Neural progenitor cell (in vitro differentiated cells): ENCODE data around the gene ASB9. TPM values are rescaled to one million over a fixed set of nuclear protein-coding genes. Genes with fewer than 3 reads are reported as not detected.

Source experiments
- DNase-seq: peaks from one replicate; pipeline ENCODE4 v3.0.0-alpha.2; 2016; ENCODE audit warnings: low spot score
- H2AFZ ChIP-seq: fragments of 200-600 bp; sonication (generic); replicated peaks from 2 replicates; pipeline ENCODE4 v1.6.1; 2016; ENCODE audit warnings: antibody characterized with exemption
- H3F3A ChIP-seq: fragments of 200-600 bp; sonication (generic); 2 replicates; pipeline ENCODE4 v1.6.1; 2016; ENCODE audit warnings: antibody characterized with exemption, low read depth
- H3K27ac ChIP-seq: fragments of 200-600 bp; sonication (generic); 2 replicates; pipeline ENCODE4 v1.5.1; 2016; ENCODE audit warnings: mild to moderate bottlenecking
- H3K27me3 ChIP-seq: fragments of 200-600 bp; sonication (generic); 2 replicates; pipeline ENCODE4 v1.6.1; 2016; ENCODE audit warnings: mild to moderate bottlenecking, moderate library complexity
- H3K36me3 ChIP-seq: fragments of 200-600 bp; sonication (generic); 2 replicates; pipeline ENCODE4 v1.5.1; 2016
- H3K4me1 ChIP-seq: fragments of 200-600 bp; sonication (generic); 2 replicates; pipeline ENCODE4 v1.6.1; 2016; ENCODE audit warnings: mixed run types
- H3K4me2 ChIP-seq: fragments of 200-600 bp; sonication (generic); 2 replicates; pipeline ENCODE4 v1.6.1; 2016
- H3K4me3 ChIP-seq: fragments of 200-600 bp; sonication (generic); 2 replicates; pipeline ENCODE4 v1.5.1; 2016
- H3K79me2 ChIP-seq: fragments of 200-600 bp; sonication (generic); 2 replicates; pipeline ENCODE4 v1.6.1; 2016; ENCODE audit warnings: low read depth
- H3K9ac ChIP-seq: fragments of 200-600 bp; sonication (generic); 2 replicates; pipeline ENCODE4 v1.6.1; 2016
- H3K9me3 ChIP-seq: fragments of 200-600 bp; sonication (generic); 2 replicates; pipeline ENCODE4 v1.5.1; 2016; ENCODE audit warnings: low read depth
- H4K20me1 ChIP-seq: fragments of 200-600 bp; sonication (generic); 2 replicates; pipeline ENCODE4 v1.6.1; 2016; ENCODE audit warnings: low read depth
- H3K27ac Mint-ChIP-seq: 3 replicates; pipeline ENCODE4 v1.8.0; 2021; ENCODE audit warnings: mixed read lengths
- H3K27me3 Mint-ChIP-seq: 2 replicates; pipeline ENCODE4 v1.8.0; 2022; ENCODE audit warnings: low read depth, mild to moderate bottlenecking, inconsistent platforms, moderate library complexity, mixed read lengths; ENCODE audit not compliant: insufficient read depth
- H3K36me3 Mint-ChIP-seq: 3 replicates; pipeline ENCODE4 v1.8.0; 2021; ENCODE audit warnings: mixed read lengths
- H3K4me1 Mint-ChIP-seq: 3 replicates; pipeline ENCODE4 v1.8.0; 2021; ENCODE audit warnings: mixed read lengths
- H3K4me3 Mint-ChIP-seq: 3 replicates; pipeline ENCODE4 v1.8.0; 2021; ENCODE audit warnings: mild to moderate bottlenecking, moderate library complexity, mixed read lengths
- H3K9me3 Mint-ChIP-seq: 3 replicates; pipeline ENCODE4 v1.8.0; 2020; ENCODE audit warnings: mixed read lengths
- EZH2 ChIP-seq: fragments of 200-600 bp; sonication (generic); IDR thresholded peaks from 2 replicates; pipeline ENCODE4 v1.6.1; 2017; ENCODE audit warnings: antibody characterized with exemption, mild to moderate bottlenecking, moderate library complexity
- EZH2phosphoT487 ChIP-seq: fragments of 200-600 bp; sonication (generic); IDR thresholded peaks from 2 replicates; pipeline ENCODE4 v1.6.1; 2017; ENCODE audit warnings: antibody characterized with exemption
- total RNA-seq: library from RNA; depleted of rRNA; stranded (reverse); fragments of >200 nt; gene quantifications from 2 replicates; pipeline ENCODE4 v1.2.3, GENCODE V29; 2015; ENCODE audit warnings: low replicate concordance
- TF ChIP-seq, protein P1 (sequence below): fragments of 200-600 bp; sonication (generic); IDR thresholded peaks from 2 replicates; pipeline ENCODE4 v1.5.1; 2017; ENCODE audit warnings: antibody characterized with exemption, mild to moderate bottlenecking

The ASB9 gene
- total RNA-seq, 1 donor from 2014 or later, result 1.1 TPM

DNA sequence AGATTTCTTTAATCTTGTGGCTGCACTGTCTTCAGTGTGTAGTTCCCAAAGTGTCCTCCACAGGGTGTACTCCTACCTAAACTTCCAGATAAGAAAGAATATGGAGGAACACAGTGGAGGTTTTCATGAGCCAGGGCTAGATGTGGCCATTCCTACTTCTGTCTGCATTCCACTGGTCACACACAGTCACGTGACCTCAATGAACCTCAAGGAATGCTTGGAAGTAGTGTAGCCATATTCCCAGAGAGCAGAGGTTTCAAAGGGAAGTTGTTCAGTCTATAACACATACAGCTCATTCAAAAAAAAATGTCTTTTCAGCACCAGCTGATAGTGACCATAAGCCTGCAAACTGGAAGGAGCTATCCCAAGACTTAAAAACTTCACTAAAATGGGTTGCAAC lies 53.6 kb downstream of the ASB9 start:
- Histone ChIP-seq H3K4me2 (no peak overlapping the region), H3K79me2 (no peaks in the 10 kb centered on the region), H3K9ac (no peak overlapping the region), H4K20me1 (no peaks in the 10 kb centered on the region), H2AFZ (no peak overlapping the region), H3K4me3 (no peak overlapping the region), H3K27ac (no peak overlapping the region), H3K4me1 (no peaks in the 10 kb centered on the region), H3K36me3 (no peaks in the 10 kb centered on the region), H3K9me3 (no peaks in the 10 kb centered on the region), H3K27me3 (no peaks in the 10 kb centered on the region), H3F3A (no peaks in the 10 kb centered on the region)
- H3K27me3 Mint-ChIP-seq, result peaks cover 9% of the 10 kb centered on the region
- no peaks in the 10 kb centered on the region for H3K9me3 Mint-ChIP-seq
- TF ChIP-seq EZH2phosphoT487 (no peak), EZH2 (no peak)
- TF ChIP-seq, protein P1, sequence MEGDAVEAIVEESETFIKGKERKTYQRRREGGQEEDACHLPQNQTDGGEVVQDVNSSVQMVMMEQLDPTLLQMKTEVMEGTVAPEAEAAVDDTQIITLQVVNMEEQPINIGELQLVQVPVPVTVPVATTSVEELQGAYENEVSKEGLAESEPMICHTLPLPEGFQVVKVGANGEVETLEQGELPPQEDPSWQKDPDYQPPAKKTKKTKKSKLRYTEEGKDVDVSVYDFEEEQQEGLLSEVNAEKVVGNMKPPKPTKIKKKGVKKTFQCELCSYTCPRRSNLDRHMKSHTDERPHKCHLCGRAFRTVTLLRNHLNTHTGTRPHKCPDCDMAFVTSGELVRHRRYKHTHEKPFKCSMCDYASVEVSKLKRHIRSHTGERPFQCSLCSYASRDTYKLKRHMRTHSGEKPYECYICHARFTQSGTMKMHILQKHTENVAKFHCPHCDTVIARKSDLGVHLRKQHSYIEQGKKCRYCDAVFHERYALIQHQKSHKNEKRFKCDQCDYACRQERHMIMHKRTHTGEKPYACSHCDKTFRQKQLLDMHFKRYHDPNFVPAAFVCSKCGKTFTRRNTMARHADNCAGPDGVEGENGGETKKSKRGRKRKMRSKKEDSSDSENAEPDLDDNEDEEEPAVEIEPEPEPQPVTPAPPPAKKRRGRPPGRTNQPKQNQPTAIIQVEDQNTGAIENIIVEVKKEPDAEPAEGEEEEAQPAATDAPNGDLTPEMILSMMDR, result no peak
- H3K4me1 Mint-ChIP-seq, result no peaks in the 10 kb centered on the region
- DNase-seq, result no peak
- no peaks in the 10 kb centered on the region for H3K36me3 Mint-ChIP-seq
- no peak overlapping the region for H3K4me3 Mint-ChIP-seq
- no peak overlapping the region for H3K27ac Mint-ChIP-seq

DNA sequence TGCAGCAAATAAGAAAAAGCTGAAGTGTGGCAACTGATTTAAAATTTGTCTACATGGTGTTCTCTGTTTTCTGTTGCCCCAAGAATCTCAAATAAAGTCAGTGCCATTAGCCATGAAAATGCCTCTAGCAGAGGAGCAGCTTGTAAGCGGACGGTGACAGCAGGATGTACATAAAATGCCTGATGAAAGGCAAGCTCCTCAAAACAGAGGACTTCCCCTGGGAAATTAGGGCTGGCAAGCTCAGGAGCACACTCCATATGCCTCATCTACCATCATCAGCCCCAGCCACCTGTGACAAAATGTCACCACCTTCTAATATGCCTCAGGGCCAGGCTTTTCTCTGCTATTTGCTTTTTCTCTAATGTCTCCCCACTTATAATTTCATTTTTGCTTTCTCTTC lies 54.5 kb downstream of the ASB9 start:
- Mint-ChIP-seq H3K9me3 (no peaks in the 10 kb centered on the region), H3K27me3 (peaks cover 8% of the 10 kb centered on the region), H3K4me3 (no peak overlapping the region), H3K27ac (no peak overlapping the region), H3K36me3 (no peaks in the 10 kb centered on the region), H3K4me1 (no peaks in the 10 kb centered on the region)
- no peak overlapping the region for H3K9ac ChIP-seq
- no peaks in the 10 kb centered on the region for H3K27me3 ChIP-seq
- DNase-seq, result no peak
- H4K20me1 ChIP-seq, result no peaks in the 10 kb centered on the region
- H3K4me2 ChIP-seq, result no peak overlapping the region
- H3K79me2 ChIP-seq, result no peaks in the 10 kb centered on the region
- H3F3A ChIP-seq, result no peaks in the 10 kb centered on the region
- TF ChIP-seq EZH2, result no peak
- TF ChIP-seq, protein P1, result no peak
- TF ChIP-seq EZH2phosphoT487, result no peak
- H3K36me3 ChIP-seq, result no peaks in the 10 kb centered on the region
- no peak overlapping the region for H3K27ac ChIP-seq
- H2AFZ ChIP-seq, result no peak overlapping the region
- H3K9me3 ChIP-seq, result no peaks in the 10 kb centered on the region
- H3K4me1 ChIP-seq, result no peaks in the 10 kb centered on the region
- H3K4me3 ChIP-seq, result no peak overlapping the region

DNA sequence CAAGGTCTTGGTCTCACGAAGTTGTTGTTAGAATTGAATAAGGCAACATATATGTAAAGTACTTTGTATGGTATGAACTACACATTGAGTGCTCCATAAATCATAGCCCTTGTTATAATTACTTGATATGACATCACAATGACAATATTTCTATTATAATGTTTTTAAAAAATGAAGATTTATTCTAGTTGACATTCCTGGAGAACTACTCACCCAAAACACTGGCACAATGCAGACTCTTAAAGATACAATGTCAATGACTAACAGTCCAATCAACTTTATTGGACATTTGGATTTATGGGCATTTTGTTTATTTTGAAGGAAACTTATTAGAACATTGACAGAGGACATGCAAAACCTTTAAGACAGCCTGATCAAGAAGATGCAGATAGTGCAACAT lies 55.3 kb downstream of the ASB9 start:
- no peaks in the 10 kb centered on the region for H4K20me1 ChIP-seq
- Mint-ChIP-seq H3K27me3 (peaks cover 5% of the 10 kb centered on the region), H3K4me1 (no peaks in the 10 kb centered on the region), H3K36me3 (no peaks in the 10 kb centered on the region), H3K4me3 (no peak overlapping the region), H3K9me3 (no peaks in the 10 kb centered on the region), H3K27ac (no peak overlapping the region)
- TF ChIP-seq EZH2phosphoT487 (no peak), EZH2 (no peak)
- TF ChIP-seq, protein P1, result no peak
- no peak overlapping the region for H2AFZ ChIP-seq
- no peaks in the 10 kb centered on the region for H3F3A ChIP-seq
- no peaks in the 10 kb centered on the region for H3K27me3 ChIP-seq
- H3K27ac ChIP-seq, result no peak overlapping the region
- no peaks in the 10 kb centered on the region for H3K4me1 ChIP-seq
- no peak for DNase-seq
- H3K79me2 ChIP-seq, result no peaks in the 10 kb centered on the region
- no peak overlapping the region for H3K9ac ChIP-seq
- no peak overlapping the region for H3K4me3 ChIP-seq
- no peak overlapping the region for H3K4me2 ChIP-seq
- no peaks in the 10 kb centered on the region for H3K36me3 ChIP-seq
- no peaks in the 10 kb centered on the region for H3K9me3 ChIP-seq

DNA sequence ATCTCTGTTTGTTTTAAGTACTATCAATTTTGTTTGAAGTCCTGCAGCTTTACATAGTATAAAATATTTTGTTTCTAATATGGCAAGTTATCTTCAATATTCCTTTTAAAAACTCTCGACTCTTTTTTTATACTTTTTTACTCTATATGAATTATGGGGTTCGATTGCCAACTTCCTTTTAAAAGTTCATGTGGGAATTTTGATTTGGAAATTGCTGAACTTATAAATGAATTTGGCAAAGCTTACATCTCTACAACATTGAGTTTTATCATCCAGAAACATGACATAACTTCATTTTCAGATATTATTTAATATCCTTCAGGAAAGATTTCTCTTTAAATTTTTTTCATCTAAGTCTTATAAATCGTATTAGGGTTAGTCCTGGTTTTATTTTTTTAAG lies 60.8 kb downstream of the ASB9 start:
- Mint-ChIP-seq H3K4me1 (no peaks in the 10 kb centered on the region), H3K9me3 (no peaks in the 10 kb centered on the region), H3K36me3 (no peaks in the 10 kb centered on the region), H3K4me3 (no peak overlapping the region), H3K27ac (no peak overlapping the region), H3K27me3 (peaks cover 5% of the 10 kb centered on the region)
- DNase-seq, result no peak
- Histone ChIP-seq H3K4me3 (no peak overlapping the region), H3K27me3 (no peaks in the 10 kb centered on the region), H3K79me2 (no peaks in the 10 kb centered on the region), H4K20me1 (no peaks in the 10 kb centered on the region), H3K9me3 (no peaks in the 10 kb centered on the region), H3K27ac (no peak overlapping the region), H3K4me2 (no peak overlapping the region), H3K4me1 (no peaks in the 10 kb centered on the region), H2AFZ (no peak overlapping the region), H3F3A (no peaks in the 10 kb centered on the region), H3K9ac (no peak overlapping the region), H3K36me3 (no peaks in the 10 kb centered on the region)
- no peak for TF ChIP-seq EZH2phosphoT487
- no peak for TF ChIP-seq EZH2
- TF ChIP-seq, protein P1, result no peak
